Peyer's patch (tissue), 4 donors: ENCODE data around the gene RAD50. TPM values are rescaled to one million over a fixed set of nuclear protein-coding genes. Genes with fewer than 3 reads are reported as not detected.
A peak's percentile ranks its signal among the peaks of the same experiment; 100 is the strongest.
"Not testable (repeated sequence)": the region's sequence is repeated elsewhere in the genome, so short reads cannot be mapped to it uniquely, and the experiment has no call there.

Experiments
- DNase-seq, 3 donors: peaks; one replicate each; pipeline ENCODE4 v3.0.0-alpha.2; 2017 to 2019
- H3K27ac ChIP-seq, 4 donors: fragments of 200-600 bp; sonication (generic); one replicate each; pipeline ENCODE4 v1.5.1; 2016 to 2019
- H3K27me3 ChIP-seq, 2 donors: fragments of 200-600 bp; sonication (generic); one replicate each; pipeline ENCODE4 v1.5.1; 2019
- H3K36me3 ChIP-seq, 3 donors: fragments of 200-600 bp; sonication (generic); one replicate each; pipeline ENCODE4 v1.5.1; 2016 to 2019
- H3K4me1 ChIP-seq, 4 donors: fragments of 200-600 bp; sonication (generic); one replicate each; pipeline ENCODE4 v1.5.1; 2016 to 2019
- H3K4me3 ChIP-seq, 4 donors: fragments of 200-600 bp; sonication (generic); 1 replicate in 3 of 4; 2 replicates in 1 of 4; pipeline ENCODE4 v1.5.1; 2016 to 2019; ENCODE audit warnings: mild to moderate bottlenecking in 1 of 4
- H3K9me3 ChIP-seq, 4 donors: fragments of 200-600 bp; sonication (generic); one replicate each; pipeline ENCODE4 v1.5.1; 2016 to 2019; ENCODE audit warnings: mild to moderate bottlenecking in 1 of 4
- POLR2A ChIP-seq, 2 donors: fragments of 450-650 bp; IDR thresholded peaks; one replicate each; pipeline ENCODE4 v1.5.1; 2017; ENCODE audit warnings: antibody characterized with exemption in 2 of 2, mild to moderate bottlenecking in 2 of 2, moderate library complexity in 2 of 2
- total RNA-seq, 4 donors: library from RNA; depleted of rRNA; stranded (reverse); fragments of >200 nt; gene quantifications; one replicate each; pipeline ENCODE4 v1.1.0, GENCODE V29; 2016
- TF ChIP-seq, protein P1 (sequence below), 6 experiments: fragments of 450-650 bp in 4 of 6; fragments of 200-600 bp in 2 of 6; sonication (generic) in 1 of 6; IDR thresholded peaks; one replicate each; pipeline ENCODE4 v1.5.1; 2017 to 2019; ENCODE audit warnings: antibody characterized with exemption in 6 of 6, mild to moderate bottlenecking in 3 of 6, moderate library complexity in 1 of 6

The RAD50 gene
- total RNA-seq, 4 donors from 2014 or later: 47.5 to 102 (median 54.3) TPM

DNA sequence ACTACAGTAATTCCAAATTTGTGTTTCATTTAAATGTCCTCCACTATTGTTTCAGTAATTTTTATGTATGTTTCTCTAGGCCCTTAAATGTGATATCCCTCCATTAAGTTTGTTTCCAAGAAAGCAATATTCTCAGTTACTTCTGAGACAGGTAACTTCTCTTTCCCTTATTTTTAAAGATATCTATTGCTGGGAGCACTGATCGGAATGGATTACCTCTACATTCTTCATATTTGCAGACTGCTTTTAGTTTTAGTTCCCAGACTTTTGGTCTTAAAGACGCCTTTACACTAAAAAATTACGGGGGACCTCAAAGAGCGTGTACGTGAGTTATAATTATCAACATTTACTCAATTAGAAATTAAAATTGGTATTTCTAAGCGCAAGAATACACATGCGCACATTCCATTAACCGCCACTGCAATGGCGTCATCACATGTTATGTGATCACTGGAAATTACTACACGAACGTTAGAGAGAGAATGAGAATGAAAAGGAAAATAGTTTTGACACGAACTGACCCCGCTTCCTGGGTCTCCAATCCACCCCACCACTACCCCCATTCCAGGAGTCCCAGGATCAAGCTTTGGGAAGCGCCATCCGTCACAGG, 519 bp upstream of the RAD50 start:
- no peak for TF ChIP-seq POLR2A (IDR thresholded peaks at IDR 0.05)
- no peak for DNase-seq
- Histone ChIP-seq H3K4me1 (peaks cover 0 to 12% (median 5%) of the 10 kb centered on the region in 4 donors), H3K27me3 (no peaks in the 10 kb centered on the region), H3K27ac (peak overlapping the region; percentile 79 to 91 (median 84)), H3K4me3 (peak overlapping the region; percentile 53 to 82 (median 71)), H3K9me3 (no peaks in the 10 kb centered on the region), H3K36me3 (peaks cover 0 to 17% (median 0%) of the 10 kb centered on the region in 3 donors)

DNA sequence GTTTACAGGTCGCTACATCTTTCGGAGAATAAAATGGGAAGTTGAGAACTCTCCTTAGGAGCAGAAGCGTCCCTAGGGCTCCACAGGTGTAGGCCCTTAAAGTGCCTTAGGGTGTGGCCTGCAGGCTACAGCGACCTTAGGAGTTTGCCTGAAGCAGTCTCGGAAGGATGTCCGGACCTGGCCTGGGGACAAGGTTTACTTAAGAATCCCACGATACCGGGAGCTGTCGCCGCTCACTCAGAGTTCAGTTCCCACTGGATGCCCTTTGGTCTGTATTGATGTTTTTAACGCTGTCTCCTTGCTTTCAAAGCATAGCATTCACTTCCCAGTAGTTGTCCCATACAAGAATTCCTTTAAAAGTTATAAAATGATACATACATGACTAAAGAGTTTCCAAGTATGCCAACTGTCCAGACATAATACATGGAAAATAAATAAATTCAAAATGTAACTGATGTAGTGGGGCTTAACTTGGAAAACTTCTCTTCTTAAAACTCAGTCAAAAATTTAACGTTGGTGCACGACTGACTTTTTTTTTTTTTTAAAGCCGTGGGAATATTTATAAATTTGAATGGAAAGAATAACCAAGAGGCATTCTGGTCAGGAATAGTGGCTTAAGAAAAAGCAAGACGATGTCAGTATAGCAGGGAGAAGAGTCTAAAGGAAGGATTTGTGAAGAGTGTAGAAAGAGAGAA, 848 bp downstream of the RAD50 start:
- H3K27ac ChIP-seq: peak overlapping the region; percentile 79 to 91 (median 84)
- peak; percentile 39 to 89 (median 79) for DNase-seq
- peaks cover 0 to 24% (median 0%) of the 10 kb centered on the region in 3 donors for H3K36me3 ChIP-seq
- H3K4me3 ChIP-seq: peak overlapping the region; percentile 53 to 82 (median 71)
- no peaks in the 10 kb centered on the region for H3K27me3 ChIP-seq
- H3K9me3 ChIP-seq: no peaks in the 10 kb centered on the region
- peaks cover 0 to 12% (median 5%) of the 10 kb centered on the region in 4 donors for H3K4me1 ChIP-seq
- peak; percentile 31 to 61 for TF ChIP-seq POLR2A (IDR thresholded peaks at IDR 0.05)
- TF ChIP-seq, protein P1, sequence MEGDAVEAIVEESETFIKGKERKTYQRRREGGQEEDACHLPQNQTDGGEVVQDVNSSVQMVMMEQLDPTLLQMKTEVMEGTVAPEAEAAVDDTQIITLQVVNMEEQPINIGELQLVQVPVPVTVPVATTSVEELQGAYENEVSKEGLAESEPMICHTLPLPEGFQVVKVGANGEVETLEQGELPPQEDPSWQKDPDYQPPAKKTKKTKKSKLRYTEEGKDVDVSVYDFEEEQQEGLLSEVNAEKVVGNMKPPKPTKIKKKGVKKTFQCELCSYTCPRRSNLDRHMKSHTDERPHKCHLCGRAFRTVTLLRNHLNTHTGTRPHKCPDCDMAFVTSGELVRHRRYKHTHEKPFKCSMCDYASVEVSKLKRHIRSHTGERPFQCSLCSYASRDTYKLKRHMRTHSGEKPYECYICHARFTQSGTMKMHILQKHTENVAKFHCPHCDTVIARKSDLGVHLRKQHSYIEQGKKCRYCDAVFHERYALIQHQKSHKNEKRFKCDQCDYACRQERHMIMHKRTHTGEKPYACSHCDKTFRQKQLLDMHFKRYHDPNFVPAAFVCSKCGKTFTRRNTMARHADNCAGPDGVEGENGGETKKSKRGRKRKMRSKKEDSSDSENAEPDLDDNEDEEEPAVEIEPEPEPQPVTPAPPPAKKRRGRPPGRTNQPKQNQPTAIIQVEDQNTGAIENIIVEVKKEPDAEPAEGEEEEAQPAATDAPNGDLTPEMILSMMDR (IDR thresholded peaks at IDR 0.05): no peak

DNA sequence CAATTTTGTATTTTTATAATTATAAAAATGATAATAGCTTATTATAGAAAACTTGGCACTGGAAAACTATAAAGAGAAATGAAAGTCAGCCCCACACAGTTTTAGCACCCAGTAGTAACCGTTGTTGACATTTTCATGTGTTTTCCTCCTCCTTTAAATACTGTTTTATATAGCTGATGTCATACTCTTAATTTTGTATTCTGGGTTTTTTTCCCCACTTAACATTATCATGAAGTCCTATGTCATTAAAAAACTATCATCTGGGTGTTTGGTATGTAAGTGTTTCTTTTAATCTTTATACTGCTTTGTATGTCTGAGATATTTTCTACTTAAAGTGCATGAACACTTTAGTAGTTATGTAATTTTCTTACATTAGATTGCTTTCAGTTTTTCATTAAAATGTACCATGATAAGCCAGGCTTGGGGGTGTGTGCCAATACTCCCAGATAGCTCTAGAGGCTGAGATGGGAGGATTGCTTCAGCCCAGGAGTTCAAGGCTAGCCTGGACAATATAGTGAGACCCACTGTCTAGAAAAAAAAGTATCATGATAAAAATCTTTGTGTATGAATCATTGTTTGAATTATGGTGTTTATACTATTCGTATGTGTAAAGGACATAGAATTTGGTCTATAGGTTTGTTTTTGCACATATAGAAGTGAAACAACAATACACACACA, 2.7 kb downstream of the RAD50 start:
- DNase-seq: no peak
- no peaks in the 10 kb centered on the region for H3K27me3 ChIP-seq
- H3K27ac ChIP-seq: no peak overlapping the region
- no peak overlapping the region for H3K4me3 ChIP-seq
- peaks cover 0 to 38% (median 0%) of the 10 kb centered on the region in 3 donors for H3K36me3 ChIP-seq
- H3K4me1 ChIP-seq: peaks cover 0 to 12% (median 5%) of the 10 kb centered on the region in 4 donors
- TF ChIP-seq, protein P1 (IDR thresholded peaks at IDR 0.05): no peak
- no peak for TF ChIP-seq POLR2A (IDR thresholded peaks at IDR 0.05)
- H3K9me3 ChIP-seq: no peaks in the 10 kb centered on the region

DNA sequence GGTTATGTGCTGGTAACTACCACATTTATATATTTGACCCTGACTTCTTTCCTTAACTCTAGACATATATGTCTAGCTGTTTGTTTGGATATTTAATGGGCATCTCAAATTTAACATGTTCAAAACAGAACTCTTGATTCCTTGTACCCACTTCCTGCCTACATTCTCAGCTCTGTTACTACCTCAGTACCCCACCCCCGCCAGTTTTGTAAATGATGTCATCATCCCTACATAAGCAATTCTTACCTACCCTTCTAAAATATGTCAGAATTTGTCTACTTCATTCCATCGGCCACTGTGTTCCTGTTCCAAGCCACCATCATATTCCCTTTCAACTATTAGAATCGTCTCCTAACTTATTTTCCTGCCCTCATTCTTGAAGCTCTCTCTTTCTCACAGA, 4.8 kb downstream of the RAD50 start:
- no peak overlapping the region for H3K27ac ChIP-seq
- H3K9me3 ChIP-seq: no peaks in the 10 kb centered on the region
- no peak for TF ChIP-seq POLR2A (IDR thresholded peaks at IDR 0.05)
- TF ChIP-seq, protein P1 (IDR thresholded peaks at IDR 0.05): no peak
- peaks cover 0 to 12% (median 5%) of the 10 kb centered on the region in 4 donors for H3K4me1 ChIP-seq
- no peak for DNase-seq
- H3K27me3 ChIP-seq: no peaks in the 10 kb centered on the region
- H3K36me3 ChIP-seq: peaks cover 0 to 58% (median 0%) of the 10 kb centered on the region in 3 donors
- H3K4me3 ChIP-seq: no peak overlapping the region

DNA sequence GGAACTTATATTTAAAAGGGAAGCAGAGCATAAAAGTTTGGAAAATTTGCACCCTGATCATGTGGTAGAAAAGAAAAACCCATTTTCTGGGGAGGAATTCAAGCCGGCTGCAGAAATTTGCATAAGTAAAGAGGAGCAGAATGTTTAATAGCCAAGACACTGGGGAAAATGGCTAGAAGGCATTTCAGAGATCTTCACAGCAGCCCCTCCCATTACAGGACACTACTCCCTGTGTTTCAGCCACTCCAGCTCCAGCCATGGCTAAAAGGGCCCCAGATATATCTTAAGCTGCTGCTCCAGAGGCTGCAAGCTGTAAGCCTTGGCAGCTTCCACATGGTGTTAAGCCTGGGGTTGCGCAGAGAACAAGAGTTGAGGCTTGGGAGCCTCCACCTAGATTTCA, 7.8 kb downstream of the RAD50 start:
- not testable (repeated sequence) for H3K9me3 ChIP-seq, H3K4me3 ChIP-seq, H3K4me1 ChIP-seq, H3K27ac ChIP-seq, DNase-seq, H3K27me3 ChIP-seq
- peaks cover 0 to 63% (median 0%) of the 10 kb centered on the region in 3 donors for H3K36me3 ChIP-seq

DNA sequence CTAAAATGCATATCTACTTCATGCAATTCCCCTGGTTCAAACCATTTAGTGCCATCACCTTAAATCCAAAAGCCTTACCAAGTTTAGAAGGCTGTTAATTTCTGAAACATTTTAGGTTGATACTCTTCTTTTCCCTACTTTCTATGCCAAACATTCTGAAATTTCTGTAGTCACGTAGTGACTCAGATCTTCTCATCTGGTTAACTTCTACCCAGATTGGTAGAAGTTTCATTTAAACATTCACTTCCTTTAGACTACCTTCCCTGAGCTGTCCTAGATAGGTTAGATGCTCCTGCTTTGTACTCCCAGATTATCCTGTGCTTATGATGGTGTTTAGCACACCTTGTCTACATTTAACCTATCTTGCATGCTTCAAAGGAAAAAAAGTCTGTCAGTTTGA, 9.9 kb downstream of the RAD50 start:
- Histone ChIP-seq H3K36me3 (peaks cover 0 to 43% (median 0%) of the 10 kb centered on the region in 3 donors), H3K9me3 (no peaks in the 10 kb centered on the region), H3K4me3 (no peak overlapping the region), H3K27me3 (no peaks in the 10 kb centered on the region), H3K27ac (no peak overlapping the region), H3K4me1 (no peaks in the 10 kb centered on the region)
- no peak for DNase-seq
- no peak for TF ChIP-seq POLR2A (IDR thresholded peaks at IDR 0.05)
- TF ChIP-seq, protein P1 (IDR thresholded peaks at IDR 0.05): no peak
